HG03108 (cell line): ENCODE measurements around the gene ZNF500.

Experiments
- ATAC-seq: cut with Tn5 transposase; IDR thresholded peaks from one replicate; pipeline ENCODE4 v1.9.1; 2021; ENCODE audit warnings: moderate library complexity; ENCODE audit not compliant: unreplicated experiment

The ZNF500 gene

DNA sequence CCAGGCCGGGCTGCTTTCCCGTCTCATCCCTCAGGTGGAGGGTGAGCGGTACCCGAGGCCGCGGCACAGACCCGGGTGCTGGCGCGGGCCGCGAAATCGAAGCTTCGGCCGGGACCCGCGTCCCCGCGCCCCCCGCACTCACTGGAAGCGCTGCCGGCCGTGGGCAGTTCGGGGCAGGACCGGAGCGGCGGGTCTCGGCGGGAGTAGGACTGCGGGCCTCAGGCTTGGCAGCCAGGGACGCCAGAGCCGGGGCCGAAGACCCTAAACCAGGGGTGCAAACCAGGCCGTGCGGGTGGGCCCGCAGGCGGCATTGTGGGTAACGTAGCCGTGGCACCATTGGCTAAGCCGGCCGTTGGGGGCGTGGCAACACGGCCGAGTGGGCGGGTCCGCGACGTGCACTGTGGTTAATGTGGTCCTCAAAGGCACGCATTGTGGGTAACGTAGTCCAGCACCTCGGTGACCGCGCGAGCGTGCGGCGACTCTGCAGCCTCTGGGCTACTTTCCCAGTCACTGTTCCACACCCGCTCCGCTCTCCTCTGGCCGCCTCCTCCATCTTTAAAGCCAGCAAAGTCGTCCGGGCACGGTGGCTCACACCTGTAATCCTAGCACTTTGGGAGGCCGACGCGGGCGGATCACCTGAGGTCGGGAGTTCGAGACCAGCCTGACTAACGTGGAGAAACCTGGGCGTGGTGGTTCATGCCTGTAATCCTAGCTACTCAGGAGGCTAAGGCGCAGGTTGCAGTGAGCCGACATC lies at the start of gene ZNF500:
TSS of gene ZNF500 (minus strand) at position 288 of the 754 bp plus-strand sequence. CDS start 1,184 bp downstream, outside the sequence.
- peak; percentile 89 for ATAC-seq

DNA sequence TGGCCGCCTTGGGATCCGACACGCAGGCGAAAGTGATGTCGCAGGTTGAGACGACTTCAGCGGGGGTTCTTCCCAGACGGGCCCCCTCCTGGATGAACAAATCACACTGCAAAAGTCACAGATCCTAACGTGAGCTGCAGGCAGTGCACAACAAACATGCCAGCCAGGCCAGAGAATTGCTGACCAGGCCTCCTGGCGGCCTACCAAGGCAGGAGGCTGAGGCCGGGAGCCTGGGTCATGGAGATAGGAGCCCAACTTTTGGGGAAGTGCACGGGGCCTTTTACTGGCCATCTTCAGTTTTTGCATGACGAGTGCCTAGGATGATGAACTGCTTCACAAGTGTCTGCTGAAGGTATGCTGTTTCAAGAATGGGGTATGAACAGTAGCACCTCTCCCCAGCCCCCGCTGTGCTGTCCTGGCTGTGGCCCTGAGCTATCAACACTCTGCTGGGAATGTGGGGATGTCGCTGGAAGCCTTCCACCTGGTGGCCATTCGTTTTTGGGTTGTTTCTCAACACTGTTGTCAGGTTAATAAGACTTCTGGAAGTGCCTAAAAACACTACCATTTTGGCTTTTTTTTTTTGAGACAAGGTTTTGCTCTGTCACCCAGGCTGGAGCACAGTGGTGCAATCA lies 47.7 kb upstream of the ZNF500 start:
- no peak for ATAC-seq

DNA sequence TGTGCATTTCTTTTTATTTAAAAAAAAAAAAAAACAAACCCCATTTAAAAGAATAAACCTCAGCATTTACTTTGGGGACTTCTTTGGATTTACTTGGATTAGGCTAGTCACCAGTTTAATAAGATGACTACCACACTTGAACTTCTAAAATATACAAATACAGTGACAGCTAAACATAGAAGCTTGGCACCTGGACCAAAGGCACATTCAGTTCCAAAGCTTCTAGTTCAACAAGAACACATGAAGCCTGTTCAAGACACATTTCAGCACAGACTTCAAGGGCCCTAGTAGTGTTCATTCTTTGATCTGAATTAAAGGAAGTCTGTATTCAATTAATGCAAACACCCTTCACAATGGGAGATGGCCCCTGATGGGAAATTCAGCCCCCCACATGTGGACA lies 47.1 kb upstream of the ZNF500 start:
- ATAC-seq, result no peak

DNA sequence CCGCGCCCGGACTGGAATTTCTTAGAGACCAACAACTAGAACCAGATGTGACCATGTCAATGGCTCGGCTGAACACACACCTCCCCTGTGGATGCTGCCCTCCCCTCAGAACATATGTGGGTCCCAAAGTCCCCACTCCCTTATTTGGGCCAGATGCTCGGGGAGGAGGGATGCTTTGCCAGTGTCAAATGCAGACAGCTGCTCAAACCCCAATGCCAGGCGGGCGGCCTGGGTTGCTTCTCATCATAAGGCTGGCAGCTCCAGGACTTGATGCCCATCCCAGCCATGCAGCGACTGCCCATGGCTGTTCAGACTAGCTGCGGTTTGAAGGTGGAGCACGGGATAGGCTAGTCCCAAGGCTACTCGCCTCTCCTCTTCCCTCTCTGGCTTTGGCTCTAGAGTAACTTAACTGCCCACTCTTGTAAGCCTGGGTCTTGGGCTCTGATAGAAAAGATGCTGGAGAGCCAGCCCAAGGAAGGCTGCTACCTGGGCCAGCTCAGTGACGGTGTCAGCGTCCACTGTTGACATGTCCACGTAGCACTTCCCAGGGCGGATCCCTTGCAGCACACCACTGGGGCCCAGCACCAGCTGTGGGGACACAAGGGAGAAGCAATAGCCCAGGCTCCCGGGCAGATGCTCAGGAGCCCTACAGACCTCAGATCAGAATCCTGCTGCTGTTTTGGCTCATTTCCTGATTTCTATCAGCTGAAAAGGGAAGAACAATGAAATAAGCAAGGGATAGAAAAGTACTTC lies 46.5 kb upstream of the ZNF500 start:
- ATAC-seq, result no peak

DNA sequence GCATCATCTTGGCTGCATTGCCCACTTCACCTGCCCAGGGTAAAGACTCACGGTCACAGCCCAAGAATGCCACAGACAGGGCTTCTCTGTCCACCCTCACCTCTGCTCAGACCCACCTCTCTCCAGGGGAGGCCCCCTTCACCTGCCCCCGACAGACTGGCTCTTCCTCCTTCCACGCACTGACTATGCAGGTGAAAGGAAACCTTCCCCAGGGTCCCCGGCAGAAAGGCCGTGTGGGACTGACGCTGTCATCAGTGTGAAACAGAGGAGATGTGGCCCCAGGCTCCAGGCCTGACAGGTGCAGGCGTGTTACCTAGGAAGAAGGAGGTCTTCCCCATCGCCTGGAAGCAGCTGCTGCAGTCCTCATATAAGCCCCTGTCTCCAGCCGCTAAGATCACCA lies 44.8 kb upstream of the ZNF500 start:
- ATAC-seq, result no peak

DNA sequence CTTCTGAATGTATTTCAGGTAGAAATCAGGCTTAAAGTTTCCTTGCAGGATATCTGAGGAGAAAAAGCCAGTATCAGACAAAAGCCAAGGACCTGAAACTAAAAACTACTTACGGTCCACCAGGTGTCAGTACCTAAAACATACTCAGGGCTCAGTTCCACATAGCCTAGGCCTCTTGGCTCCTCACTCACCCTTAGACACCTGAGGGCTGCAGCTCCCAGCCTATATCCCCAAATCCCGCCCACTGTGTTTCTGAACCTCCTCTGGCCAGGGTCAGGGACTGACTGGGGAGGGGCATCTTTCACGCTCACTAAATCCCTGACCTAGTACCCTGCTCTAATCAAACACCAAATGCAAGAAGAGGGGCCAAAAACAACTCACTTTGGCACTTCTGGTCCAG lies 44.3 kb upstream of the ZNF500 start:
- ATAC-seq, result no peak

DNA sequence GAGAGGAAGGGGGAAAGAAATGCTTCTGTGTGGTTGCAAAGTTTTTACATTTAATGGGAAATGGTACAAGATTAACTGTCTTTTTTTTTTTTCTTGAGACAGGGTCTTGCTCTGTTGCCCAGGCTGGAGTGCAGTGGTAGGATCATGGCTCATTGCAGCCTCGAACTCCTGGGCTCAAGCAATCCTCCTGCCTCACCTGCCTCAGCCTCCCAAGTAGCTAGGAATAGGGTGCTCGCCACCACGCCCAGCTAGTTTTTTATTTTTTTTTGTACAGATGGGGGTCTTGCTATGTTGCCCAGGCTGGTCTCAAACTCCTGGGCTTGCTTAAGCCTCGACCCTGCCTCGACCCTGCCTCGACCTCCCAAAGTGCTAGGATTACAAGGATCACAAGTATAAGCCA lies 39.3 kb upstream of the ZNF500 start:
- no peak for ATAC-seq

DNA sequence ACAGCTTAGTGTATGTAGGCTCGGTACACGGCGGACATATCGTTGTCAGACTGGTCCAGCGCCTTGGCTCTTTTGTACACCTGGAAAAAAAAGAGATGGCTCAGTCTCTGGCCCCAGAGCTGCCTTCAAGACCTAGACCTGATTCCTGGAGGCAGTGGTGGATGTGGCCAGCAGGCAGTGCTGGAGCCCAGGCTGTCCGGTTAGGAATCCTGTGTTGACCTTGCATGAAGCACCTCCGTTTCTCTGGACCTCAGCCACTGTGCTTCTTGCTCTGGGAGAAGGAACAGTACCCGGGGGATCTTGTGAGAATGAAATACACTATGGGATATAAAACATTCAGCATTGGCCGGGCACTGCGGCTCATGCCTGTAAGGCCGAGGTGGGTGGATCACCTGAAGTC lies 38.3 kb upstream of the ZNF500 start:
- no peak for ATAC-seq

DNA sequence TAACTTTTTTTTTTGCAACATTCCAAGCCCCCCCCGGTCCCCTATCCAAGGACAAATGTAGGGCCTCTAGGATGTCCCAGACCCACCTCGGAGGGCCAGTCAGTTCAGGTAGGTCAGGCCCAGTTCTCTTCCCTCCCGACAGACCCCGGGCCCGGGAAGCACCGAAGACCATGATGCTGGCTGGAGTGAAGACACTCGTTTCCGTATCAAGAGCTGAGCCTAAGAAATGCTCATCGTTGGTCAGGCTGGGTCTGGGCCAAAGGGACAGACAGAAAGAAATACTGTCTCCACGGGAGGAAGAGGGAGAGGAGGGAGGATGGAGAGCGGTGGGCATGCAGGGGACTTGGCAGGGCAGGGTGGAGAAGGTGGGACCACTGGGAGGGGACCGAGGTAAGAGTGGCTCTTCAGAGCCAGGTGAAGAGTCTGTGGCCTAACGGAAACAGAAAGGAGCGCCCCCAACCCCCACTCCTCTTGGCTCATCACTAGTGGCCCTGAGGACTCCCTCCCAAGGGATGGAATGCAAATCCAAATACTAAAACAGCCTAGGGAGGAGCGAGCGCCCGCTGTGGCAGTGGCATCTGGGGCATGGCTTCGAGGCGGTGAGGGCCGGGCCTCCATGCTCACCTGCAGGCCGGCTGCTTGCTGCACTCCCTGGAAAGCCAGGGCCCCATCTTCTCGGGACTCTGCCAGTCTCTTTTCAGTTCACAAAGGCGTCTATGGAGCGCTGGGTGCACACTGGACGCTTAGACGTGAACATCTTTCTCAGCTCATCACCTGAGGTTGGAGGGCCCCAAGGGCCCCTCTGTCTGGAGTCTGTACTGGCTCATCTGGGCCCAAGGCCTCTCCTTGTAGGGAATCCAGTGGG lies 37.2 kb upstream of the ZNF500 start:
- no peak for ATAC-seq

DNA sequence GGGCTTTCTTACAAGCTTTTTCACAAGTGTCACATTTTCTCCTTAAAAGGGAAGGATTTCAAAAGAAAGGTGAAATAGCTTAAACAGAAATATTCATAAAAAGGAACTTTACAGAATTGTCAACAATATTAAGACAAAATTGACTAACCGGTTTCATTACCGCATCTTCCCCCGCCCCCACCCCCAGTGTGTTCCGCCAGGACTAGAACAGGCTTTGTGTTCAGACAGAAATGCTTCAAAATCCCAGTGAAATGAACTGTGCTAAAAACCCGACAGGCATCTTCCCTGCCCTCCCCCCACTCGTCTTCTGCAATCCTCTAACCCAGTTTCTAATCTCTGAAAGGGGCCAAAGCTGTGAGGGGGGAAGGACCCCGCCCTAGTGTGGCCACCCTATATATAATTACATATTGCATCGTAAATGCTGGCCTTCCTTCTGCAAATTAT lies 36.5 kb upstream of the ZNF500 start:
- ATAC-seq, result no peak

DNA sequence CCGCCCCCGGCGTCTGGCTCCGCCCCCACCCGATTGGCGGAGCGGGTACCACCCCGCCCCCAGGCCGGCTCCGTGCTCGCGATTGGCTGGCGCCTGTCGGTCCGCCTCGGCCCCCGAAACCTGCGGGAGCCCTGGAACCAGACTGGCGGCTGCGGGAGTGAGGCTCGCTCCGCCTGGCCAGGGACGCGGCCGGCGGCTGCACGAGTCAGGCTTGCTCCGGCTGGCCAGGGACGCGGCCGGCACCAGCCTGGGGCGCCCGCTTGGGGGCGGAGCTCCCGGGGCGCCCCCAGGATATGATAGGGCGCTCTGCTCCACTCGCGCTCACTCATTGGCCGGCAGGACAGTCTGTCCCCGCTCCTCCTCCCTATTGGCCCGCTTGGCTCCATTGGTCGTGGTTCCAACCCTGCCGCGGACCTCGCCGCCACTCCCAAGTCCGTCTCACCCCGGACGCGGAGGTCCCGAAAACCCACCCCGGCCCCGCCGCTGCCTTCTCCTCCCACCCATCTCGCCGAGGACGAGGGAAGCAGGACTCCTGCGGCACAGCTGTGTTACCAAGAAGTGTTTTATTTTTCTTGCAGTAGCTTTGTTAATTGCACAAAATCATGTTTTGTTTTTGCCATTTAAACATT lies 35.8 kb upstream of the ZNF500 start:
- peak; percentile 91 for ATAC-seq

DNA sequence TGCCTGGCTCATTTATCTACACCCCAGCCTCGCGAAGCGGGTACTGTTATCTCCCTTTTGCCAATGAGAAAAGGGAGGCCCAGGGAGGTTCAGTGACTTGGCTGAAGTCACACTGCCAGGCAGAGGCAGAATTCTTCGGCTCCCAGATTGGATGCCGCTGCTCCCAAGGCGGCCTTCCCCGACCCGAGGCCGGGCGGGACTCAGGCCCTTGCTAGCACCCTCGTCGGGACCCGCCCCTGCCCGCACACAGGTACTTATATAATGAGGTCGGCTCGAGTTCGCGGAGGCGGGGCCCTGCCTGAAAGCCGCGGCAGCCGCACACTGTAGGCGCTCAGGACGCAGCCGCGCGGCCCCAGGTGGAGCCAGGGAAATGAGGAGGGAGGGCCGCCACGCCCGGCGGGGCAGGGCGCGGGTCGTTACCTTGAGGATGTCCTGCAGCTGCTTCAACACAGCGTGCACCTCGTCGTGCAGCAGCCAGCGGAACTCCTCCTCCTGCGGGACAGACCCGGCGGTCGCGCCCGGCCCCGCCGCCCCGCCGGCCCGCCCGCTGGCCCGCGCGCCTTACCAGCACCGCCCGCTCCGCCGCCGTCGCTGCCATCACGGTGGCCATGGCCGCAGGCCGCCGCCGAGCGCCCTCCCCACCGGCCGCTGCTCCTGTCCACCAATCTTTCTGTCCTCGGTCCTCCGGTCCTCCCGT lies 35.1 kb upstream of the ZNF500 start, which contains the start of gene ROGDI:
TSS of gene ROGDI (minus strand) at position 672 of the 697 bp plus-strand sequence. CDS start at position 610, 62 bp downstream.
- peak; percentile 44 for ATAC-seq

DNA sequence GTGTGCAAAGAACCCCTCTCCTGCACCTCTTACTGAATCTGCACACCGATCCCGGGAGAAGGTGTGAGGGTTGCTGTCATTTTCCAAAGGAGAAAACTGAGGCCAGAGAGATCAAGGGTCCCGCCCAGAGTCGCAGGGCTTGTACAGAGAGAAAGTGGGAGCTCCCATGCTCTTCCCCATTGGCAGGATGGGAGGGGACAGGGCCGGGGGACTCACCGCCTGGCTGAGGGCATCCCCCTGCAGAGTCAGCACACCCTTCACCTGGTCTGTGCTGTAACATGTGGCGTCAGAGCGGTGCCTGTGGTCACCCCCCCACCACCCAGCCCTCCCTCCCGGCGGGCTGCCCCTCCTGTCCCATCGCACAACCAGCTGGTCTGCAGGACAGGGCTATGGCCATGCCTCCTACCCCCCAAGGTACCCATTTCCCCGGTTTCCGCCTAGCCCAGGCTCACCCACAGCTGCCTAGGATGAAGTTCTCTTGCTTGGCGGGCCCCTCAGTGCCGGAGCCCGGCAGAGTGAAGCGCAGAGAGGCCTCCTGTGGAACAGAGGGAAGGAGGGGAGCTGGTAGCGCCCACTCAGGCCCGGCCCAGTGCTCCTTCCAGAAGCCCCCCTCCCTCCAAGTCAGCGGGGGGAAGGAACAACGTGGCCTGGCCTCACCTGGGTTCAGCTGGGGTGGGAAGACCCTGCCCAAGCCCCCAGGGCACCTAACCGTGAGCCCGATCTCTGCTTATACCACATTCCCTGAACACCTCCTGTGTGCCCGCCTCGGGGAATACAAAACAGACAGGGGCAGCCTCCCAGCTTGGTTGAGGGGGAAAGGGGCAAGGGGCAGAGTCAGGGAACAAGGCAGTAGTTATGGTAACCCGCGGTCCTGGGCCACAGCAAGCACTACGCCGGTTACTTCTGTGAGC lies 34.3 kb upstream of the ZNF500 start:
- ATAC-seq, result no peak

DNA sequence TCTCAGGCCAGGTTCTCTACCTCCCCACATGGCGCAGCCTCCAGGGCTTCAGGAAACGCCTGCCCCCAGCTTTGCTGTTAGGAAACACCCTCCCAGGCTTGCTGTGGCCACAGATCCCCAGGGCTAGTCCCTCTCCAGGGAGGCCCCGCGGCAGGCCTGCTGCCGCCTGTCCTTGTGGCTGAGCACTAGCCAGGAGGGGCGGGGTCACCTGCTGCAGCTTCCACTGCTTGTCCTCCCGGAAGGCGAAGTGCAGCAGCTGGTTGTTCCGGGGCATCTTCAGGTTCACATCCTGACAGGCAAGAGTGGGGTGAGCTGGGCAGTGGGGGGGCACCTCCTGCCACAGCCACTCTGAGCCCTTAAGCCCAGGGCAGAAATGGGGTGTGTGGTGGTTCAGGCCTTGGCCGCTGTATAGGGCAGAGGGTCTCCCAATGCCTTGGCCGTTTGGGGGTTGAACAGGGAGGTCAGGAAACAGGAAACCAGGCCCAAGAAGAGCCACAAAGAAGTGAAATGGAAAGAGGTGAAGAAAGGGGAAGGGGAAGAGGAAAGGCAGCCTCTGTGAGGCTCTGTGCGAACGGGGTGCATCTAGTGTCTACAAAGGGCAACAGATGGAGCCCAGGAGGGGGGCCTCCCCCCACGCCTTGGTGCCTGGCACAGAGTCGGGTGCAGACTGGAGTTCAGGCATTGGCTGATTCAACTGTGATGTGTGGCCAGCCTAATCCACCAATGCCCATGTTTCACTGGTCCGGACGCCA lies 33.5 kb upstream of the ZNF500 start:
- ATAC-seq, result no peak

DNA sequence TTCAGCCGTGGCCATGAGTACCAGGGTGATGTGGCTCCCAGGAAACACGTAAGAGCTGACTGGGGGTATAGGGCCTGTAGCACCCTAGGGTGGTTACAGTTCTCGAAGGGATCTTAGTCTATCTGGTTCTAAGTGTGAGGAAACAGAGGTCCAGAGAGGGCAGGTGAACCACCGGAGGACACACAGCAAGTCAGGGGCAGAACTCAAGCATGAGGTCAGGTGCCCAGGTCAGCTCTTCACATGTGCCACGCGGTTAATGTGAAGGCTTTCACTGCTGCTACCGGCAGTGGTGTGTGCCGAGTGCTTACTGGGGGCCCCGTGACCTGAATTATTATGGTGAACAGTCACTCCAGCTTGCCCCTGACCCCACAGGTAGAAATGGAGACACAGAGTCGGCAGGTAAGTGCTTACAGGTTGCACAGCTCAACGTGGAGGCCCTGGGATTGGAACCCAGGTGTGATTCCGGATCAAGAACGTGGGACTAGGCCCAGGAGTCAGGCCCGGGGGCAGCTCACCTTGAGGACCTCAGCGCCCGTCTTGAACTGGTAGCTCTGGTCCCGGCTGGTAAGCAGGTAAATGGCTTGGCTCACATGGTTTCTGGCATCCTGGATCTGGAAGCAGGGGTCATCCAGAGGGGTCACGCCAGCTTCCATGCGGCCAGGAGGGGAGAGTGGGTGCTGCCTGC lies 32.4 kb upstream of the ZNF500 start:
- no peak for ATAC-seq

DNA sequence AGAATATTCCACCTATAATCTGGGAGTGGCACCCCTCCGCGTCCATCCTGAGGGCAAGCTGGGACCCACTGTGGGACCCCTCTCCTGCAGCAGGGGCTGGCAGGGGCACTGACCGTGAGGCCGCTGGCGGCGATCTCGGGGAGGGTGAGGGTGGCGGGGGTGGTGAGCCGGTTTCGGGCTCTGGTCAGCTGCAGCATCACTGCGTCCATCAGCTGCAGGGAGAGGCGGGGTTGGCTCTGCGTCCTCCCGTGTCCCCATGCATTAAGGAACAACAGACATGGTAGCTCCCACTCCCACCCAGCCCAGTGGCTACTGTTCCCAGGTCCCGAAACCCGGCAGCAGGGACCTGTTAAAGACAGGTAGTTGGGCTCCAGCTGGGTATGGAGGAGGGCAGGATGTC lies 31.5 kb upstream of the ZNF500 start:
- ATAC-seq, result no peak

DNA sequence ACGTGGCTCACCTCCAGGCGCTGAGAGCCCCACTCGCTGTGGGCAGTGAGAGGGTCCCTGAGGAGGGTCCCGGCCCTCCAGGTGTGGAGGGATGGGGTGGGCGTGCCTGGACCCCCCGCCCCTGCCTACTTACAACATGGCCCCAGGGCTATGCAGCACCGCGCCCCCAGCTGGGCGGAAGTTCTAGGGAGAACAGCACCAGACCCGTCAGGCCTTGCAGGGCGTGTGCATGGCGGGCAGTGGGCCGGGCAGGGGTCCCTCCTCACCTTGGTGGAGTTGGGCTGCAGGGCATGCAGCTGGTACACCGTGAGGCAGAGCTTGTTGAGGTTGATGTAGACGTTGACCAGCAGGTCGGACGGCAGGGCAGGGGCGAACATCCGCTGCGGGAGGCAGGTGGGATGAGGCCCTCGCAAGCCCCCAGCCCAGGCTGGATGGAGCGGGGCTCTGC lies 30.9 kb upstream of the ZNF500 start:
- no peak for ATAC-seq
